PC-3 (cell line): Measurements from ENCODE around the gene CDR2L.
A peak's percentile ranks its signal among the peaks of the same experiment; 100 is the strongest.

ENCODE experiments used
- CTCF ChIP-seq: fragments of 300-600 bp; sonication (generic); conservative IDR thresholded peaks from 2 replicates; pipeline ENCODE4 v1.5.1; 2017; ENCODE audit warnings: antibody characterized with exemption, low read depth, mild to moderate bottlenecking, low read length
- EZH2 ChIP-seq: fragments of 300-600 bp; sonication (generic); IDR thresholded peaks from one replicate; pipeline ENCODE4 v1.6.1; 2017; ENCODE audit warnings: antibody characterized with exemption, mild to moderate bottlenecking, low read length; ENCODE audit not compliant: unreplicated experiment
- EZH2phosphoT487 ChIP-seq: fragments of 300-600 bp; sonication (generic); IDR thresholded peaks from 2 replicates; pipeline ENCODE4 v1.6.1; 2018; ENCODE audit warnings: mild to moderate bottlenecking, antibody characterized with exemption, low read length, borderline replicate concordance

GRCh38 chr17:74960570-74961342 lies 26.7 kb upstream of the CDR2L start:
- no peak for TF ChIP-seq EZH2
- TF ChIP-seq CTCF: 0 out of 2 replicates have a peak, but pooled peaks have one; percentile 13
- no peak for TF ChIP-seq EZH2phosphoT487
